ENCODE measurements around the gene CUTC. TPM values are rescaled to one million over a fixed set of nuclear protein-coding genes. Genes with fewer than 3 reads are reported as not detected.
A peak's percentile ranks its signal among the peaks of the same experiment; 100 is the strongest.

Gene CUTC
- polyA plus RNA-seq, 2 of the 4 experiments (the other 2 are of a cell fraction) = 47.6 to 66.5 TPM

GRCh38 chr10:99784016-99784726 lies 52.1 kb downstream of the CUTC start:
- CTCF ChIA-PET = interaction anchor here (2.5 kb wide), 1 partner anchor 51 kb away, joined by 11 read pairs; the partner anchor contains the start of genes COX15 and CUTC
- no peaks in the 10 kb centered on the region for H3K9me3 ChIP-seq
- H3K4me2 ChIP-seq = peak overlapping the region; percentile 99
- peak in 1 of 2 experiments; percentile 69 for DNase-seq (ENCODE audit: low read depth in 1 of 2, low spot score in 1 of 2)
- POLR2A ChIA-PET = interaction anchor here (0.6 to 3.2 kb wide), 3 partner anchors 15 to 260 kb away, joined by 4 to 18 read pairs (median 4); partner anchors contain the start of genes COX15 and CUTC
- H3K4me3 ChIP-seq = peak overlapping the region; percentile 82
- ATAC-seq = peak; percentile 12 to 26; a peak in 2 of 6 replicates
- 1% methylated on average over 7 of the region's 7 CpGs for WGBS (ENCODE audit: missing lambda C conversion rate)
- peak; percentile 56; the same call in 1 of the 2 replicates for TF ChIP-seq MYC (IDR thresholded peaks at IDR 0.05; ENCODE audit: borderline replicate concordance, low read length)
- TF ChIP-seq, protein P1, sequence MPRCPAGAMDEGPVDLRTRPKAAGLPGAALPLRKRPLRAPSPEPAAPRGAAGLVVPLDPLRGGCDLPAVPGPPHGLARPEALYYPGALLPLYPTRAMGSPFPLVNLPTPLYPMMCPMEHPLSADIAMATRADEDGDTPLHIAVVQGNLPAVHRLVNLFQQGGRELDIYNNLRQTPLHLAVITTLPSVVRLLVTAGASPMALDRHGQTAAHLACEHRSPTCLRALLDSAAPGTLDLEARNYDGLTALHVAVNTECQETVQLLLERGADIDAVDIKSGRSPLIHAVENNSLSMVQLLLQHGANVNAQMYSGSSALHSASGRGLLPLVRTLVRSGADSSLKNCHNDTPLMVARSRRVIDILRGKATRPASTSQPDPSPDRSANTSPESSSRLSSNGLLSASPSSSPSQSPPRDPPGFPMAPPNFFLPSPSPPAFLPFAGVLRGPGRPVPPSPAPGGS (IDR thresholded peaks at IDR 0.05) = 0 out of 3 replicates have a peak, but pooled peaks have one; percentile 48
- TF ChIP-seq FOSB (CRISPR knock-in tag; IDR thresholded peaks at IDR 0.05) = peak; percentile 62; the same call in 1 of the 2 replicates
- 0 out of 2 replicates have a peak, but pooled peaks have one; percentile 13 for TF ChIP-seq TP53 (CRISPR knock-in tag; IDR thresholded peaks at IDR 0.05)
- peak; percentile 87 for TF ChIP-seq MAFK (IDR thresholded peaks at IDR 0.05; ENCODE audit: partially characterized antibody)
- TF ChIP-seq JUN (IDR thresholded peaks at IDR 0.05) = peak; percentile 66 to 84; a peak in 4 of 5 replicates
- peak in 1 of 2 experiments; percentile 15; a peak in 1 of 5 replicates for TF ChIP-seq EP300 (IDR thresholded peaks at IDR 0.05)
- TF ChIP-seq FOXS1 (CRISPR knock-in tag; IDR thresholded peaks at IDR 0.05) = no peak
- TF ChIP-seq PBX3 (IDR thresholded peaks at IDR 0.05) = no peak
- no peak for TF ChIP-seq NPAS2 (CRISPR knock-in tag; IDR thresholded peaks at IDR 0.05; ENCODE audit: borderline replicate concordance)
- no peak for TF ChIP-seq FOSL2 (IDR thresholded peaks at IDR 0.05)
- peak; percentile 53; the same call in 1 of the 2 replicates for TF ChIP-seq FOSL2 (CRISPR knock-in tag; IDR thresholded peaks at IDR 0.05)
- TF ChIP-seq NFE2L2 (conservative IDR thresholded peaks at IDR 0.05; ENCODE audit: low read length) = 0 out of 2 replicates have a peak, but pooled peaks have one; percentile 20
- TF ChIP-seq MAX (IDR thresholded peaks at IDR 0.05) = 0 out of 2 replicates have a peak, but pooled peaks have one; percentile 17
- peak in 1 of 2 experiments; percentile 5; a peak in 1 of 5 replicates for TF ChIP-seq RAD21 (conservative IDR thresholded peaks at IDR 0.05 in 1 of 2, IDR thresholded peaks at IDR 0.05 in 1 of 2)
- H3K27ac ChIP-seq = peak overlapping the region; percentile 98 to 100
- peaks cover 65% of the 10 kb centered on the region for H3K4me1 ChIP-seq
- FAIRE-seq = peak; percentile 36

GRCh38 chr10:99784727-99785441 lies 52.9 kb downstream of the CUTC start:
- H3K9me3 ChIP-seq = no peaks in the 10 kb centered on the region
- peak overlapping the region; percentile 82 for H3K4me3 ChIP-seq
- CTCF ChIA-PET = interaction anchor here (0.5 to 2.5 kb wide), 3 partner anchors 9 to 52 kb away, joined by 3 to 11 read pairs (median 6); partner anchors contain the start of genes COX15 and CUTC
- POLR2A ChIA-PET = interaction anchor here (0.6 to 3.2 kb wide), 3 partner anchors 14 to 259 kb away, joined by 4 to 18 read pairs (median 4); partner anchors contain the start of genes COX15 and CUTC
- peak overlapping the region; percentile 99 for H3K4me2 ChIP-seq
- peak; percentile 59 to 67; a peak in 5 of 6 replicates for ATAC-seq
- peak; percentile 52 to 80 for DNase-seq (ENCODE audit: low read depth in 1 of 2, low spot score in 1 of 2)
- peaks cover 72% of the 10 kb centered on the region for H3K4me1 ChIP-seq
- FAIRE-seq = peak; percentile 70
- H3K27ac ChIP-seq = peak overlapping the region; percentile 98 to 100
- 3% methylated on average over 6 of the region's 6 CpGs for WGBS (ENCODE audit: missing lambda C conversion rate)
- TF ChIP-seq KDM1A (IDR thresholded peaks at IDR 0.05; ENCODE audit: low read depth) (no peak), PHF8 (IDR thresholded peaks at IDR 0.05; ENCODE audit: borderline replicate concordance, low read depth) (no peak), FOSB (CRISPR knock-in tag; IDR thresholded peaks at IDR 0.05) (0 out of 2 replicates have a peak, but pooled peaks have one; percentile 5), JUN (IDR thresholded peaks at IDR 0.05) (peak in 1 of 2 experiments; percentile 76; a peak in 1 of 5 replicates), KDM5A (IDR thresholded peaks at IDR 0.05) (no peak), MAFK (IDR thresholded peaks at IDR 0.05; ENCODE audit: partially characterized antibody) (peak; percentile 98), ATOH8 (CRISPR knock-in tag; IDR thresholded peaks at IDR 0.05; ENCODE audit: low read depth) (peak; percentile 54; the same call in 1 of the 2 replicates), TP53 (CRISPR knock-in tag; IDR thresholded peaks at IDR 0.05) (0 out of 2 replicates have a peak, but pooled peaks have one; percentile 27), POLR2A (IDR thresholded peaks at IDR 0.05; ENCODE audit: low read length) (no peak), HOXB5 (CRISPR knock-in tag; IDR thresholded peaks at IDR 0.05) (peak; percentile 83; the same call in 1 of the 2 replicates), ZSCAN20 (CRISPR knock-in tag; IDR thresholded peaks at IDR 0.05) (0 out of 2 replicates have a peak, but pooled peaks have one; percentile 33), NFE2L2 (conservative IDR thresholded peaks at IDR 0.05; ENCODE audit: low read length) (peak; percentile 87), MAX (IDR thresholded peaks at IDR 0.05) (peak; percentile 78), NPAS2 (CRISPR knock-in tag; IDR thresholded peaks at IDR 0.05; ENCODE audit: borderline replicate concordance) (0 out of 2 replicates have a peak, but pooled peaks have one; percentile 5), FOSL2 (IDR thresholded peaks at IDR 0.05) (no peak), FOSL2 (CRISPR knock-in tag; IDR thresholded peaks at IDR 0.05) (peak; percentile 74)
- TF ChIP-seq, protein P2, sequence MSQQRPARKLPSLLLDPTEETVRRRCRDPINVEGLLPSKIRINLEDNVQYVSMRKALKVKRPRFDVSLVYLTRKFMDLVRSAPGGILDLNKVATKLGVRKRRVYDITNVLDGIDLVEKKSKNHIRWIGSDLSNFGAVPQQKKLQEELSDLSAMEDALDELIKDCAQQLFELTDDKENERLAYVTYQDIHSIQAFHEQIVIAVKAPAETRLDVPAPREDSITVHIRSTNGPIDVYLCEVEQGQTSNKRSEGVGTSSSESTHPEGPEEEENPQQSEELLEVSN (IDR thresholded peaks at IDR 0.05; ENCODE audit: borderline replicate concordance, low read depth) = peak; percentile 20; the same call in 1 of the 2 replicates

Measured in A549 (cell line).